K562 (cell line): ENCODE measurements around the gene GABRE. TPM values are rescaled to one million over a fixed set of nuclear protein-coding genes. Genes with fewer than 3 reads are reported as not detected.
A peak's percentile ranks its signal among the peaks of the same experiment; 100 is the strongest.

ENCODE experiments used
- ATAC-seq: fragments of 200-7000 bp; cut with Tn5 transposase; 3 replicates; pipeline ENCODE4 v1.9.1; 2020; ENCODE audit warnings: moderate library complexity
- BruUV-seq: library from RNA; stranded (reverse); fragments of 400-500 nt; replicated peaks from 2 replicates; lab custom pipeline; 2021; lab: Mats Ljungman, UMichigan
- CTCF ChIA-PET: fragments of 300-600 bp; formaldehyde crosslinking; extraction: SDS; loops from one replicate; lab custom pipeline; 2021; ENCODE audit warnings: low intra/inter-chr PET ratio; lab: Yijun Ruan, JAX
- POLR2A ChIA-PET: fragments of 300-600, 350-650 bp; sonication (Branson Sonifier 250); formaldehyde crosslinking; extraction: SDS; loops from one replicate; lab custom pipeline; 2021; ENCODE audit warnings: antibody characterized with exemption, inconsistent platforms; lab: Yijun Ruan, JAX
- DNase-seq, 4 experiments: peaks; one replicate each; pipeline versions ENCODE4 v3.0.0 to v3.0.0-alpha.2; 2011 to 2018; ENCODE audit warnings: low spot score in 3 of 4, mixed read lengths in 3 of 4; ENCODE audit errors: extremely low read depth in 1 of 4
- FAIRE-seq: peaks from 2 replicates; lab custom pipeline; 2011; peaks lifted over from hg19 to GRCh38; lab: Jason Lieb, UNC
- H2AFZ ChIP-seq: 2 replicates; pipeline ENCODE4 v1.6.0; 2011; ENCODE audit warnings: low read depth, low read length, control low read depth, inconsistent platforms
- H3K27ac ChIP-seq: fragments of 200-600 bp; 3 replicates; pipeline ENCODE4 v1.8.0; 2011; ENCODE audit warnings: low read depth, mild to moderate bottlenecking, control low read depth, inconsistent platforms, low read length, moderate library complexity, mixed read lengths; ENCODE audit errors: extremely low read depth
- H3K27me3 ChIP-seq, 2 experiments: fragments of 300-600 bp in 1 of 2; 2 replicates in 1 of 2; 3 replicates in 1 of 2; pipeline versions ENCODE4 v1.6.0 to v1.8.0; 2011; ENCODE audit warnings: inconsistent platforms in 2 of 2, low read length in 2 of 2, mild to moderate bottlenecking in 1 of 2, mixed read lengths in 1 of 2, moderate library complexity in 1 of 2; ENCODE audit not compliant: control insufficient read depth in 2 of 2, insufficient read depth in 2 of 2
- H3K36me3 ChIP-seq: fragments of 300-600 bp; 3 replicates; pipeline ENCODE4 v1.8.0; 2011; ENCODE audit warnings: mild to moderate bottlenecking, low read length, inconsistent platforms; ENCODE audit not compliant: control insufficient read depth, insufficient read depth
- H3K4me1 ChIP-seq, 2 experiments: fragments of 200-600 bp in 1 of 2; replicated peaks in 1 of 2; 2 replicates in 1 of 2; 3 replicates in 1 of 2; pipeline versions ENCODE4 v1.5.1 to v1.8.0; 2011; ENCODE audit warnings: inconsistent platforms in 2 of 2, low read length in 2 of 2, mild to moderate bottlenecking in 1 of 2, mixed read lengths in 1 of 2, moderate library complexity in 1 of 2; ENCODE audit not compliant: control insufficient read depth in 2 of 2, insufficient read depth in 2 of 2
- H3K4me2 ChIP-seq: 2 replicates; pipeline ENCODE4 v1.6.1; 2011; ENCODE audit warnings: low read length, control low read depth, inconsistent platforms, mixed read lengths; ENCODE audit not compliant: insufficient read depth
- H3K4me3 ChIP-seq: fragments of 200-600 bp; sonication (generic), shearing (Covaris generic); 2 replicates; pipeline ENCODE4 v1.5.1; 2016; ENCODE audit warnings: control low read depth, inconsistent platforms
- H3K79me2 ChIP-seq: fragments of 200-600 bp; 3 replicates; pipeline ENCODE4 v1.8.0; 2011; ENCODE audit warnings: low read length, inconsistent platforms; ENCODE audit not compliant: control insufficient read depth, insufficient read depth
- H3K9ac ChIP-seq, 2 experiments: 2 replicates each; pipeline versions ENCODE4 v1.6.0 to v1.6.1; 2011; ENCODE audit warnings: low read depth in 2 of 2, low read length in 2 of 2, control low read depth in 1 of 2, inconsistent platforms in 1 of 2, mild to moderate bottlenecking in 1 of 2, mixed read lengths in 1 of 2; ENCODE audit not compliant: insufficient read depth in 1 of 2
- H3K9me1 ChIP-seq: one replicate; pipeline ENCODE4 v1.6.0; 2011; ENCODE audit warnings: inconsistent platforms, mild to moderate bottlenecking, low read length, moderate library complexity; ENCODE audit not compliant: control insufficient read depth, insufficient read depth
- H3K9me3 ChIP-seq: replicated peaks from 2 replicates; pipeline ENCODE4 v1.5.1; 2011; ENCODE audit warnings: low read depth, low read length, inconsistent platforms; ENCODE audit not compliant: control insufficient read depth, insufficient read depth
- H4K20me1 ChIP-seq: replicated peaks from 2 replicates; pipeline ENCODE4 v1.6.1; 2011; ENCODE audit warnings: low read length, inconsistent platforms, mixed read lengths; ENCODE audit not compliant: control insufficient read depth, insufficient read depth
- CBX8 ChIP-seq: fragments of 200-600 bp; sonication (generic); IDR thresholded peaks from 2 replicates; pipeline ENCODE4 v1.6.1; 2012; ENCODE audit warnings: borderline replicate concordance, mixed run types, low read depth, mild to moderate bottlenecking, moderate library complexity, mixed read lengths, low read length, control low read depth, inconsistent platforms; ENCODE audit not compliant: poor library complexity, severe bottlenecking; ENCODE audit errors: extremely low read depth
- RBM34 ChIP-seq: fragments of 200-400 bp; formaldehyde crosslinking; IDR thresholded peaks from 2 replicates; pipeline ENCODE4 v1.6.1; 2018; ENCODE audit warnings: low read length, borderline replicate concordance; ENCODE audit not compliant: insufficient read depth
- ZNF395 ChIP-seq: fragments of 200-800 bp; sonication (Bioruptor generic); IDR thresholded peaks from 2 replicates; pipeline ENCODE4 v1.6.1; 2017; ENCODE audit warnings: missing genetic modification characterization, missing compliant biosample characterization
- ZNF639 ChIP-seq, 2 experiments: fragments of 200-800 bp in 1 of 2; sonication (Bioruptor generic) in 1 of 2; sonication (generic) in 1 of 2; formaldehyde crosslinking in 1 of 2; IDR thresholded peaks in 1 of 2; conservative IDR thresholded peaks in 1 of 2; 2 replicates each; pipeline versions ENCODE4 v1.5.0 to v1.6.1; 2016 to 2020; ENCODE audit warnings: missing compliant biosample characterization in 1 of 2, missing genetic modification characterization in 1 of 2, missing genetic modification reagents in 1 of 2
- ZNF766 ChIP-seq: fragments of 200-800 bp; sonication (Bioruptor generic); conservative IDR thresholded peaks from 2 replicates; pipeline ENCODE4 v1.6.1; 2016; ENCODE audit warnings: missing genetic modification characterization, missing compliant biosample characterization
- WGBS: fragments of 100-300 bp; shearing (Covaris generic); methylation state at CpG from one replicate; pipeline ENCODE4 v1.1.6; 2016; ENCODE audit warnings: low coverage, mixed read lengths; ENCODE audit not compliant: insufficient coverage; ENCODE audit errors: missing lambda C conversion rate; 5-methylcytosine and 5-hydroxymethylcytosine counted together
- in situ Hi-C: fragments of 300-500 bp; cut with MboI; formaldehyde crosslinking; loops from 4 replicates; pipeline ENCODE4 v1.15.0; 2018; ENCODE audit warnings: inconsistent platforms, mixed read lengths
- intact Hi-C: fragments of 100-400 bp; cut with micrococcal nuclease; formaldehyde crosslinking; loops from 2 replicates; pipeline ENCODE4 v1.14.2; 2022
- polyA plus RNA-seq, 8 experiments: library from polyadenylated mRNA; depleted of rRNA in 4 of 8; stranded (reverse) in 5 of 8; unstranded in 3 of 8; fragments of >200 nt; fragmentation: Nextera tagmentation in 2 of 8; fragmentation: Illumina TruSeq in 1 of 8; extraction: Ambion mirVana in 2 of 8; extraction: Trizol in 1 of 8; gene quantifications; 2 replicates each; pipeline versions ENCODE4 v1.2.1 to v1.2.3, GENCODE V29; 2011 to 2014; ENCODE audit warnings: inconsistent platforms in 1 of 8, missing spikeins in 1 of 8
- total RNA-seq, 7 experiments: library from RNA; depleted of rRNA in 6 of 7; stranded (reverse); fragments of >200 nt in 6 of 7; fragmentation: Illumina TruSeq in 2 of 7; extraction: Trizol in 2 of 7; gene quantifications; 2 replicates each; pipeline versions ENCODE4 v1.2.1 to v1.2.3, GENCODE V29; 2011 to 2021; ENCODE audit warnings: low replicate concordance in 1 of 7

Gene GABRE
- total and polyA plus RNA-seq, 9 of the 15 experiments (the other 6 are each of a cell fraction or from before 2014, with no cell fraction given) = 23.1 to 456 (median 148) TPM

- in situ Hi-C loops (no loop called here), intact Hi-C loops (no loop called here)
- Histone ChIP-seq H4K20me1 (no peaks in the 10 kb centered on the region), H3K27ac (peak overlapping the region; percentile 57; the same call in 2 of the 3 replicates), H3K4me3 (no peak overlapping the region), H3K9me3 (no peaks in the 10 kb centered on the region), H3K36me3 (no peaks in the 10 kb centered on the region; the same call in 2 of the 3 replicates), H3K9ac (peak overlapping the region; percentile 16 to 19; a peak in 2 of 4 replicates), H3K27me3 (no peaks in the 10 kb centered on the region), H2AFZ (peak overlapping the region; percentile 76), H3K9me1 (no peaks in the 10 kb centered on the region), H3K4me2 (peak overlapping the region; percentile 45; the same call in 1 of the 2 replicates), H3K79me2 (peaks cover 7% of the 10 kb centered on the region; the same call in 1 of the 3 replicates), H3K4me1 (peaks cover 12 to 83% of the 10 kb centered on the region in 2 experiments; a peak in 4 of 5 replicates)
- ChIA-PET CTCF (no interaction called here), POLR2A (interaction anchor here (1.6 to 5.3 kb wide), 3 partner anchors 8 to 11 kb away, joined by 4 to 45 read pairs (median 7); partner anchors contain the start of gene GABRE)
- DNase-seq (peak in 1 of 4 experiments; percentile 41), ATAC-seq (peak; percentile 30), FAIRE-seq (no peak)
- 22% methylated on average over 4 of the region's 4 CpGs for WGBS
- BruUV-seq = no TSS peak
- TF ChIP-seq ZNF766 (CRISPR knock-in tag) (0 out of 2 replicates have a peak, but pooled peaks have one; percentile 29), RBM34 (no peak), ZNF639 (CRISPR knock-in tag; conservative IDR thresholded peaks at IDR 0.05 in 1 of 2, IDR thresholded peaks at IDR 0.05 in 1 of 2) (no peak; a peak in 1 of 4 replicates), CBX8 (no peak), ZNF395 (CRISPR knock-in tag) (peak; percentile 11; the same call in 1 of the 2 replicates)
Observed at GRCh38 chrX:151985531-151985930, 11.1 kb upstream of the GABRE start.
